ENCODE results near the gene TMEM89. TPM values are rescaled to one million over a fixed set of nuclear protein-coding genes. Genes with fewer than 3 reads are reported as not detected.
A peak's percentile ranks its signal among the peaks of the same experiment; 100 is the strongest.

Gene TMEM89
- total and polyA plus RNA-seq, 2 of the 13 experiments (the other 11 are each of a cell fraction or from before 2014, with no cell fraction given) = 0.31 to 0.59 TPM

GRCh38 chr3:48662753-48663488 is 41.4 kb upstream of the TMEM89 start, which contains the start of gene CELSR3 (continued):
- TF ChIP-seq ZNF770 (CRISPR knock-in tag; IDR thresholded peaks at IDR 0.05) (no peak), ZMAT5 (CRISPR knock-in tag; IDR thresholded peaks at IDR 0.05; ENCODE audit: borderline replicate concordance, low read depth) (no peak), TAF1 (CRISPR knock-in tag; IDR thresholded peaks at IDR 0.05) (no peak), SUZ12 (IDR thresholded peaks at IDR 0.05; ENCODE audit: low read depth, low read length) (no peak), ZNF512 (CRISPR knock-in tag; IDR thresholded peaks at IDR 0.05) (no peak), MAFK (conservative IDR thresholded peaks at IDR 0.05 in 1 of 2, IDR thresholded peaks at IDR 0.05 in 1 of 2; ENCODE audit: low read length in 2 of 2) (no peak), BRD4 (CRISPR knock-in tag; IDR thresholded peaks at IDR 0.05) (no peak), SNAI1 (CRISPR knock-in tag; IDR thresholded peaks at IDR 0.05; ENCODE audit: borderline replicate concordance) (no peak), ZNF556 (CRISPR knock-in tag; IDR thresholded peaks at IDR 0.05; ENCODE audit: borderline replicate concordance) (no peak), BORCS8-MEF2B (CRISPR knock-in tag; IDR thresholded peaks at IDR 0.05) (no peak), ZNF724P (CRISPR knock-in tag; IDR thresholded peaks at IDR 0.05; ENCODE audit: borderline replicate concordance) (no peak), ZNF33B (CRISPR knock-in tag; IDR thresholded peaks at IDR 0.05) (no peak), ZNF333 (CRISPR knock-in tag; IDR thresholded peaks at IDR 0.05; ENCODE audit: borderline replicate concordance) (0 out of 2 replicates have a peak, but pooled peaks have one; percentile 70), SMYD3 (CRISPR knock-in tag; IDR thresholded peaks at IDR 0.05) (no peak), KIAA2018 (CRISPR knock-in tag; IDR thresholded peaks at IDR 0.05; ENCODE audit: borderline replicate concordance) (no peak), PAWR (CRISPR knock-in tag; IDR thresholded peaks at IDR 0.05; ENCODE audit: borderline replicate concordance) (no peak)
